T follicular helper cell (primary cell): ENCODE measurements around the gene KCNMA1.

Experiments
- DNase-seq: peaks from one replicate; pipeline ENCODE4 v3.0.0-alpha.2; 2020; ENCODE audit warnings: low read depth

Gene KCNMA1

DNA sequence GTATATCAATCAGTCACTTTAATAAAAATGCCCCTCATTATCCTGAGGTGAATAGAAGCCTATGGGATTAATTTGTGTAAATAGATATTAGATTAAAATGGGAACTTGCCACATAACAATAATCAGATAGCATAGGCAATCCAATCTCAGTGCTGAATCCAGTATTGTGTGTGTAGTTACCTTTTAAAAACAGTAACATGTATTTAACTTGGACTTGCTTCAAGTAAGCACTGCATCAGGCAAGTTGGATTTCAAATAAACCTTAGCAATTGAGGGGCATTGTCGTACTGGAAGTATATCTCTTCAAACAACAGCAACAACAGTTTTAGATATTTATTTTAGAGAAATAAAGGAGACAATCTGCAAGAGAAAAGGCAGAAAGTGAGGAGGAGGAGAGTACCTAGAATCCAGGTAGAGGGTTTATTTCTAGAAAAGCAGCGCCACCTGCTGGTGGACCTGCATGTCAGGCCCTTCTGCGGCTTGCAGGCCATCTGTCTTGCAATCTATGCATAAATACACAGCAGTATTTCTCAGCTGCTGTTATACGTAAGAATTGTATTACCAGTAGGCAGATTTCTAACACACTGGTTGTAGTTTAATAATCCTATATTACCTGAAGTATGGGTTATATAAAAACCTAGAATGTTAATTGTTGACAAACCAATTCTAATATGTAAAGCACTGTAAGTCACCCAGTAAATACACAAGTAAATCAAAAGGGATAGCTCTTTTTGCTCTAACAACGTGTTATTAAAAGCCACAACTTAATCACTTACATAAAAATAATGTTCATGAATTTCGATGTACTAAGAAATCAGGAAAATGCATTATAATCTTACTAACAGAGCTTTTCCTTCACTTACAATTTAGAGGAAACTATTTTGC, 652.8 kb downstream of the KCNMA1 start:
- DNase-seq: peak; percentile 31

DNA sequence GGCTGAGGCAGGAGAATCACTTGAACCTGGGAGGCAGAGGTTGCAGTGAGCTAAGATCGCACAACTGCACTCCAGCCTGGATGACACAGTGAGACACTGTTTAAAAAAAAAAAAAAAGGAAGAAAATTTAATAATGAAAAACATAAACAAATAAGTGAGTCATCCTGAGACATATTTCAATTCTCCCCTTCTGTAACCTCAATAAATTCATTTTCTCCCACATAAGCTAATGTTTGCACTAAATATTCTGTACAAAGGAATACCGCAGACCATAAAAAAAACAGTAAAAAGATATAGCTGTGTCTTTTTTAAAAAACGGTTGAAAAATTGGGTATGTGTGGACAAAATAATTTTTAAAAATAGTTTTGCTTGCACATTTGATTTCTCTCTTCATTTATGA, 654.0 kb downstream of the KCNMA1 start:
- no peak for DNase-seq

DNA sequence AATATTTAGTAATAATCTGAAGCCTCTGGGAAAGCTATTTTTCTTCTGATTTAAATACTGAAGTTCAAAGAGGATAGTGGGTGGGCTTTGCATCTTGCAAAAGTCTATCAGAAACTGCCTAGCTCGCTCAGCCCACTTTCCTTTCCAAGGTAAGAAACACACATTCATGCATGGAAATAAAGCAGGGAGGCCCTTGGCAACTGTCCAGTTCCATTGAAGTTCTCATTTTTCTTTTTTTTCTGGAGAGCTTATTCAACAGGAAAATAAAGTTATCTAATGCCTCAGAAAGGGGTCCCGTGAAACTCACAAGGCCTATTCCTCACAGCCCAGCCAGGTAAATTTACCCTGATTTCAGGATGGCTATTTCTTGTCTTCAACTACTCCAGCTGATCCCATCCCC, 654.9 kb downstream of the KCNMA1 start:
- DNase-seq: no peak

DNA sequence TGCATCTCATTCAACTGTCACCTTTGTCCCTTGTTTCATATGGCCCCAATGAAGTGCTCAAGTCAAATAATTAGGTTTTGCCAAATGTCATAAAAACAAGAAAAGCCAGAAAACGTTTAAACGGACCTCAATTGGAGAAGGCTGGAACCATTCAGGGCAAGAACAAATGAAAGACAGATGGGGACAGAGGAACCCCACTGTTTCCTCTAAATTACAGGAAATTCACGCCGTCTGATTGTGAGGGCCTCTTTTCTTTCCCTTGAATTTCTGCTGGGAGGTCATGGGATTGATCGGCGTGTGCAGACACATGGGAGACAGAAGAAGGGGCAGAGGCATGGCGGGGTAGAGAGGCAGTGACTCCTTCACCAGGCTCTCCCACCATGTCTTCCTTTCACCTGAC, 656.4 kb downstream of the KCNMA1 start:
- DNase-seq: no peak

DNA sequence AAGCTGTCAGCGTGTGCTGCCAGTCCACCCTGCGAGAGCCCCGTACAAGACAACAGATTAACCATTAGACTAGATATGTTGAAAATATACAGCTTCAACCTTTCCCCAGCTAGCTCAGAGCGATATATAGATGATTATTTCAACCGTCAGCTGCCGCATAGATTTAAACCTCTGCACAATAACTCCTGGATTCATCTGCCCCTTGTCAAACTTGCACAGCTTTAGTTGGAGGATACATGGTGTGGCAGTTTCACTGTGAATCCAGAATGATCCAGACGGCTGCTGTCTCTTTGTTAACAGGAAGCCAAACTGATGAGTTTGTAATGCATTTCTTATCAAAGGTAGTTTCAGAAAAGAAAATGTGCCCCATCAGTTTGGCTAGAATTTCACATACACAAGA, 659.7 kb downstream of the KCNMA1 start:
- DNase-seq: no peak

DNA sequence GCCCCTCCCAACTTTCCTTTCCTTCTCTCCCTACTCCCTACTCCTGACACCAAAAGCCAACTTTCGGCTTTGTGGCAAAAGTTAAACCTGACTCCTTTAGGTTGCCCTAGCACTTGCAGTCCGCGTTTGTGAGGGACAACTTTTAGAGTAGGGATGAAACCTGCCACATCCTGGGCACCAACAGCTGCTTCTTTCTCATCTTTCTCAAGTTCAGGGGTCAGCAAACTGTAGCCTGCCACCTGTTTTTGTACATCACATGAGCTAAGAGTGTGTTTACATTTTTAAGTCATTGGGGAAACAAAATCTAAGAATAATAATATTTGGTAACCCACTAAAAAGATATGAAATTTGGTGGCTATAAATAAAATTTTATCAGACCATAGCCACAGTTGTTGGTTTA, 660.6 kb downstream of the KCNMA1 start:
- DNase-seq: no peak

DNA sequence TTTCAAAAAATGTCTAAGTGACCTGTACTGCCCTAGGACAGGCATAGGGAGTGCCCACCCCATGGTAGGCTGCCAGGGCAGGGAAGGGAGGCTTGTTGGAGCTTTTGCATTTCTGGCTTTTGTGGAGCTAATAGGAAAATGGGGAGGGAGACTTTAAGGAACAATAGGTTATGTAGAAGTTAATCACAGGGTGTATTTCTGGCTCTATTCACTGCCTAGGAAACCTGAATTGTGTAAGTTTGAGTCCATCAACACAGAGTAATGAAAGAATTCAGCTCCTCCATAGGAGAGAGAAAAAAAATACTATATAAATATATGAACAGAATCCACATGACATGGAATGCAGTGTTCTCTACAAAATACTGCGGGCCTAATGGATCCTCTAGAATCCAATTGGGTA, 661.5 kb downstream of the KCNMA1 start:
- no peak for DNase-seq

DNA sequence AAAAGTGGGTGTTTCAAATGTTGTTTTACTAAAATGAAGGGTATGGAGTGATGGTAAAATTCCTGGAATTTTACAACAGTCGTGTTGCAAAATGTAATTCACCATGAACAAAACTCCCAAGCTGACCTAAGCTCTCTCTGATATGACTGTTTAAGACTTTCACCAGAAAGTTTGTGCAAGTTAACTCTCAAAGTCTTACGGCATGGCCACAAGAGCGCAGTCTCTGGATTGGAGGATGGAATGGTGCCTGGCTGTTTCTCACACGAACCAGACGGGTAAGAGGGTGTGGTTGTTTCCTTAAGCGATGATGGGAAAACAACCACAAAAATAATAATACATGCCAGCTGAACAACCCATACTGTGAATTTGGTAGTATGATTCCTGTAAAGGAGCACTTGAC, 662.5 kb downstream of the KCNMA1 start:
- no peak for DNase-seq

DNA sequence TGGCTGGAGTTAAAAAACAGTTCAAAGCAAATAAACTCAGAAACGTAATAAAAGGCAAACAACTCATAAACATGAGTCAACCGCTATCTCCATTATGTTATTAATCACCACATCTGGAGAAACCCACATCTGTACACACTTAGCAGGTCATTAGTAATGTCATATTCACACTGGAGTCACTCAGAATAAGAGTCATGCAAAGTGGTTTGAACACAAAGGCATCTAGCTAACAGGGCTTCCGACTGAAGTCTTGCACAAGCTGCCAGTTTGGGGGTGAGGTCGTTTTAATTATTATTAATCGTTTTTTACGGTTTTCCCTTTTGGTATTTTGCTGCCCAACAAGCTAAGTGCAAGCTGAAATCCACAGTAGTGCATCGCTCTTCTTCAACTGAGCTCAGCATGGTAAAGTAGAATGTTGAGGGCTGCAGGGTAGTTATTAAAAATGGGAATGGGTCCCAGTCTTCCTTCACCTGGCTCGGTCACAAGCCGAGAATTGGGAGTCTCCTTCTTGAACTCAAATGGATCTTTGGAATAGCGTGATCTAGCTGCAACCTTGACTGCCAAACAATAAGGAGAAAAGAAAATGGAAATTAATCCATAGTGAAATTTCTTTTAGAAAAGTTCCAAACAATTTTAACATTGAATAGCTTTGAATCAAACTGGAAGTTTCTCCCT, 663.5 kb downstream of the KCNMA1 start:
- no peak for DNase-seq

DNA sequence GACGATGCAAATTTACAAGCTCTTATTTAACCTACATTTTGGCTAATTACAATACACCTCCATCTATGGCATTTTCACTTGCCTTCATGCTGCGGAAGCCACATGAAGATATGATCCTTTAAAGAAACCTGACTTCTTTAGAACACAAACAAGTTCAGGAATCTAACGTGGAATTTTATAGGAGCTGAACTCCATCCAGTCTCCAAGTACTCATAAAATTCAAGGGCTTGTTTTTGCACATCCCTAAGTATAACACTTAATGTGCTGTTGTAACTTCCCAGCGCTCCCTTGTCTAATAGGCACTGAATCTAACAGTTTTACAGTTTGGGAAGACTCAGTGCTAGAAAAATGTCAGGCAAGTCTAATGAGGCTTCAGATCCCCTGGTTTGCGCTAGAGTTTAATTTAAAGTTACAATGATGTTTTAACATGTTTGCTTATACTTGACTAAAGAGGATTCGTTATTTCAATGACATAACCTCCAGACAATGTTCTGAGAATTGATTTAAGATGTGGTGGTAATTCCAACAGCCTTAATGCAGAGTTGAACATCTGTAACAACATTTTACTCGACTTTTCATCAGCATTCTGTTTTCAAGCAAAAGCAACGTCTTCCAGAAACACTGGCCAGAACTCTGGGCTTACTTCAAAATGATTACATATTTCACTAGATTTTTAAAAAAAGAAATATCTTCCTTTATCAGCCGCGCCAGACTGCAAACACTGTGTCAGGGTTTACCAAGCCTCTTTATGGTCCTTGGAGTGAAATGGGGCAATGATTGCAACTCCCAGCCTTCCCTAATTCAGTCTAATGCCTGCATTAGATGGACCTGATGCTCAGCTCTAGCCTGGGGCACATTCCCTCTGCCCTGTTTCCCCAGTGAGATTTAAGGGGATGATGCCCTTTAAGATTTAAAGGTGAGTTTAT, 664.3 kb downstream of the KCNMA1 start:
- DNase-seq: no peak

DNA sequence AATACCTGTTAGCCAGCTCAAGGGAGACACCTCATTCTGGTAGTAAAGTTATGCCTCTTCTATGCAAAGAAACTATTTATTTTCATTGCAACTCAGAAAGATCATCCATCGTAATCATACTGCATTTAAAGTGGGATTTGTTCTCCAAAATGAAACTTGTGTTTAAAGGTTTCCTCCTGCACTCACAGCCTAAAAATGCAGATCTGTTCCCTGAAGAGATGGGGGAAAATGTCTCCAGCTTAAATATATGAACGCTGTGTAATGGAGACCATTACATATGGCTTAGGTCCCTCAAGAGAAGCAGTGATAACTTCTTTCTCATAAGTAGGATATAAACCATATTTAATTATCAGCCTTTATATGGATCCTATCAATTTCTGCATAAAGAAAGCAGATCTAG, 665.1 kb downstream of the KCNMA1 start:
- DNase-seq: no peak

DNA sequence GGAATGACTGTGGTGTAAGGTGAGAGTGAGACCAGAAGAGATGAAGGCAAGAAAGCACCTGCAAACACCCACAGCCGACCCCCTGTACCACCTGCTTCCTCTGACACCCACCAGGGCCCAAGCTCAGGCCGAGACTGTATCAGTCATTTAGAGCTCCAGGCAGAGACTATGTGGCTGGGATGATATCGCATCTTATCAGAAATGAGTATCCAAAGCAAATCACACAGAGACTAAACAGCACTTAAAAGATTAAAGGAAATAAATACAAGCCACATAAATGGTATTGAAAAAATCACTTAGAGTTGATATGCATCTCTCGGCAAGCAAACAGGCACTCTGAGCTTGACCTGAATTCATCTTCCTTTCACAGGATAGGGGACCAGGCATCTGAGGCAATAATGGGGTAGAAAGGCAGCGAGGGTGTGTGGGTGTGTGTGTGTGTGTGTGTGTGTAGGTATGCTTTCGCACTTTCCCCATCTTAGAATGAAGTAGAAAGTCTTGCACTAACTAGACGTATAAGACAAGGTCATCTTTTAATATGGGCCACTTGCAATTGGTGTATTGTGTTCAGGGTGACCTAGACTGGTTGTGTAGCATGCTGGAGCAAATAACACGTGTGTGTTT, 665.9 kb downstream of the KCNMA1 start:
- no peak for DNase-seq

DNA sequence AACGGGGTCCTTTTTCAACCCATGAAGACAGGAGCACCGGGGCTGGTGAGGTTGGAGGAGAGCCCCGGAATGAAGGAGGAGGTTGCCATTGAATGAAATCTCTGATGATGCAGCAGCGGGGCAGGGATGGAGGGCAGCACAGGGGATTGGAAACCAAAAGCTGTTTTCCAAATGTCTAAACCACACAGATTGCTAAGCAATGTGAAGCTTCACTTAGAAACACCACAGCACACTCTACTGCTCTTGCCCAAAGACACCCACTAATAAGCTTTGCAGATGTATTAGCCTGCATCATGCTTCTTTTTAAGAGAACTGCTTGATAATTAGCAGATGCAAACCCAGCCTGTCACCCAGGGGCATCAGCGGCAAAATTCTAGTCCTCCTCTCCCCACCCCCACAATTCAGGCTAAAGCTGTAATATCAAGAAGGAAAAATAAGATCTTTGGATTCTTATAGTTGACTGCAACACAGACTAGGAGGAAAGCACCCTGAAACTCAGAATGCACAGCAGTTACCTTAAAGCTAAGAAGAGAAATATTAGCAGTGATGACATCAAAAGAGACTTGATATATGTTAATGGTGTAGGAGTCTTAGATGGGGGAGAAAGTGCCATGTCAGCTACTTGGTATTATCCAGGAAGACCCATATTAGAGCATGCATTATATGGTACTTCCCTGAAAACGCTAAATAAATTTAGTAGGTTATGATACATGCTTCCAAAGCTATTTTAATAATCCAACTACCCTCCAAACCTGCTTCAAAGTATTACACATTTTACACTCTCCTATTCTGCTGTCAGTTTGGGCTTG, 666.7 kb downstream of the KCNMA1 start:
- DNase-seq: no peak

DNA sequence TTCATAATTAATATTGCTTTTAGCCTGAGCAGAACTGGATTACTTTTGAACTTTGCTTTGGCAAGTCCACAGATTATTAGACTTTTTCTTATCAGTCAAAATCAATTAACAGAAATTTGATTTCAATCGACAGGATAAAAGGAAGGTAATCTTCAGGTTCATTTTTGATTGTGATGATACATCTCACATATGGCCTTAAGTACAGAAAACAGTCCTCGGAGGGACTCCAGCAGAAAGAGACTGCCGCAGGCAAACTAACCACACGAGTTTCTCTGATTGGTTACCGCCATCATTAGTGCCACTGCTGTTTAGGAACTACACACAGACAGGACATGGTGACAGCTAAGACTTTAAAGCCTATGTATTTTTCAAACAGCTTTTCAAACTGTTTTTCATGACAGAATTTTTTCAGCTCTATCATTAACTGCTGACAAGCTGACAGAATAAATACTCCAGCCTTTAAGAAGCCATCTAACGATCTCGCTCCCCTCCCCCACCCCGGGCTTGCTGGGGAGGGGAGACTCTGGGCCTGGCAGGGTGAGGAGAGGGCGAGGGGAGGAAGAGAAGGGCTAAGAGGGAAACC, 668.2 kb downstream of the KCNMA1 start:
- no peak for DNase-seq

DNA sequence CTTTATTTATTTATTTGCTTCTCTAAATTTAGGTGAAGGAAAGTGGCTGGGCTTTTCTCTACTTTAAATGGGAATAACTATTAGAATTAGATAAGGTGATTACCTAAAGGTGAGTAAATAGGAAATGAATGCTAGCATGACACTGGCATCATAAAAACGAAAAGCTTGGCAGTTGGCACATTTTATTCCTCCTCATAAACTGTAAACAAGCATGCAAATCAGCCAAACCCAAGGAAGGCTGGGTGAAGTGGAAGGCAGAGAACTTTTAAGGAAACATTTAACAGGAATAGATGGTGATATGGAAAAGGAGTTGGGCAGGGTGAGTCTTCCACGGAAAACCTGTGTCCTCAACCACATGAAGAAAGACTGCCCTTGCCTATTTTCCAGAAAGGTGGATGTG, 669.1 kb downstream of the KCNMA1 start:
- DNase-seq: no peak

DNA sequence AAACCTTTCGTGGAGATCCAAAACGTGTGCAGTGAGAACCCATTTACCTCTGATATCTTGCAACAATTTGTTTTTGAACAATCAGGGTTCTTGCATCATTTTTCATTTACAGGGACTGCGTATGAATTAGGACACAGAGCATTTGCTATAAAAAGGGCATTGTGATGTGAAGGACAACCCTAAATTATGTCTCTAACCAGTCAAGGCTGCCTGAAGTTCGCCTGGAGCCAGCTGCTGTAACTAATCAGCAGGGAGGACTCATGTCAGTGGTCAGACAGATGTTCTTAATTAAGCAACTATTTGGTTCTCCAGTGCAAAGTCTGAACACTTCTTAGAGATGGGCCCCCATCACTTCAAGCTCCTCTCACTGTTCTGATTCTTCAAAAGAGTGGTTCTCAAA, 674.8 kb downstream of the KCNMA1 start:
- no peak for DNase-seq

DNA sequence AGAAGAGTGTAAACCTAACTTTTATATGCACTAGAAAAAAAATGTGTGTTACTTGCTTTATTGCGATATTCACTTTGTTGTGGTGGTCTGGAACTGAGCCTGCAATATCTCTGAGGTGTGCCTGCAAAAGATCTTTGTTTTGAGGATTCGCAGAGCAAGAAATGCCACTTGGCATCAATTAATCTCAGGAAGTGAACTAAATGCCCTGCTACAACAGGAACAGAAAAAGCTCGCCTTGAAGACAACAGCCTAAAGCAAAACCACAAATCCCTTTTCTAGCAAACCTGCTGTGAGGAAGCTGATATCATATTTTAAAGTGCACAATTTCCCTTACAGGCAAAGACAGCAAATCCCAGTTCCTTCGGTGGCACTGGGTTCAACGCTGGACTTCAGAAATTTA, 675.8 kb downstream of the KCNMA1 start:
- no peak for DNase-seq

DNA sequence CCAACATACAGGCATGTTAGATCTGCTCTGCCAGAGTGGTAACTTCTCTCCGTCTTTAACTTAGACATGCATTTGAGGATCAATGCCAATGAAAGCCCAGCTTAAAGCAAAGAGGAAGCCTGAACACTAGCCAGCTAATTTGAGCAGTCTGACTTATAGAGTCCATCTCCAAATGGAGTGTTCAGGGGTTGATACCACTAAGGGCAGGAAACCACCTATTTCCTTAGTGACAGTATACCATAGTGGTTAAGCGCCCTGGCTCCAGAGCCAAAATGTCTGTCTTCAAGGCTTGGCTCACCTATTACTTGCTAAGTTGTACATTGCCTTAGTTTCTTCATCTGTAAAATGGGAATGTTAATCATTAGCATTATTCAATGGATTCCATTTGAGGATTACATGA, 678.5 kb downstream of the KCNMA1 start:
- DNase-seq: no peak

DNA sequence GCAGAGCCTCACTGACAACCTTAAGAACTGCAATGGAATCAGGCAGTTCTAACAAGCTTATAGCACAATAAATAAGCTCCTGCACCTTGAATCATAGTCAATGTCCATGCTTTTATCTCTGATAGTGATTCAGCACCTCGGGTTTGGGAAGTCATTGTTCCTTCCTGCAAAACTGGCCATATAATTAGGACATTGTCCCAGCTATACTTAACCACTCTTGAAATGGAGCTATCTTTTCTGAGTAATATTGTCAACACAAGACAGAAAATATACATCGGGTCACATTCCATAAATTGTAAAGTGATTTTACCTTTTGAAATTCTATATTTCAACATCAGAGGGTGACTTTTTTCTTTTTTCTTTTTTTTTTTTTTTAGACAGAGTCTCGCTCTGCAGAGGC, 682.8 kb downstream of the KCNMA1 start:
- no peak for DNase-seq

DNA sequence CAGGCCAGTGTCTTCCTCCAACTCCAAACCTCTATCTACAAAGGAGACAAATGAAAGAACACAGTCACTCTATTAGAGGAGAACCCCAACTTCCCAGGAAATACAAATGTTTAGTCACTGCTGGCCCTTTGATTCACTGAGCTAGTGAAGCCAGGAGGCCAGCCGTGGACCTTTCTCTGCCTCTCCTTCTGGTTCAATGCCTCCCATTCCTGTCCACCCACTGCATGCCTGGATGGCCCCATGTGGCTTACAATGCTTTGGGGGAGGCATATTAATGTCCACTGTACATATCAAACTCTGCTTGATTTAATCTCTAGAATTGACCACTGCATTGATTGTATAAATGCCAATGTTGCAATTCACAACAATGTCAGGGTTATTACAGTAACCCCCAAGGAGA, 687.3 kb downstream of the KCNMA1 start:
- DNase-seq: no peak

DNA sequence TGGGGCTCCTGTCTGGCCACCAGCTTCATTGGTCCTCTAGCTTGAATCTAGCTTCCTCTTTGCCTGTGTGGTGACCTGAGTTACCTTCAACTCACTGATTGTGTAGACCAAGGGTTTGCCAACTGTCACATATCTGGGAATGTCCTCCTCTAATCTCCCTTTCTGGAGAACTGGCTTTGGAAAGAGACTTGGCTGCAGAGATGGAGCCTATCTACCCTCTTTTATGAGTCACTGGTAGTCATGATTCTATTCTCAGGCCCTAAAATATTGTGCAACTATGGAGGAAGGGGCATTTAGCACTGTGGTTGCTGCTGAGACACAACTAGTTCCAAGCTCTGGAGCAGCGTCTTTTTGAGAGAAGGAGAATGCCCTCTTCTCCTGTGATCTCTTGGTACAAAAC, 691.3 kb downstream of the KCNMA1 start:
- no peak for DNase-seq
